Transverse colon (tissue), 1 donor: ENCODE data around the gene DPH7.

Experiments used
- EP300 ChIP-seq: sonication (generic); formaldehyde crosslinking; IDR thresholded peaks from one replicate; pipeline ENCODE4 v1.6.1; 2017; ENCODE audit warnings: antibody characterized with exemption, low read depth
- POLR2A ChIP-seq: fragments of 450-650 bp; IDR thresholded peaks from one replicate; pipeline ENCODE4 v1.6.1; 2016; ENCODE audit warnings: antibody characterized with exemption, mild to moderate bottlenecking, moderate library complexity

DNA sequence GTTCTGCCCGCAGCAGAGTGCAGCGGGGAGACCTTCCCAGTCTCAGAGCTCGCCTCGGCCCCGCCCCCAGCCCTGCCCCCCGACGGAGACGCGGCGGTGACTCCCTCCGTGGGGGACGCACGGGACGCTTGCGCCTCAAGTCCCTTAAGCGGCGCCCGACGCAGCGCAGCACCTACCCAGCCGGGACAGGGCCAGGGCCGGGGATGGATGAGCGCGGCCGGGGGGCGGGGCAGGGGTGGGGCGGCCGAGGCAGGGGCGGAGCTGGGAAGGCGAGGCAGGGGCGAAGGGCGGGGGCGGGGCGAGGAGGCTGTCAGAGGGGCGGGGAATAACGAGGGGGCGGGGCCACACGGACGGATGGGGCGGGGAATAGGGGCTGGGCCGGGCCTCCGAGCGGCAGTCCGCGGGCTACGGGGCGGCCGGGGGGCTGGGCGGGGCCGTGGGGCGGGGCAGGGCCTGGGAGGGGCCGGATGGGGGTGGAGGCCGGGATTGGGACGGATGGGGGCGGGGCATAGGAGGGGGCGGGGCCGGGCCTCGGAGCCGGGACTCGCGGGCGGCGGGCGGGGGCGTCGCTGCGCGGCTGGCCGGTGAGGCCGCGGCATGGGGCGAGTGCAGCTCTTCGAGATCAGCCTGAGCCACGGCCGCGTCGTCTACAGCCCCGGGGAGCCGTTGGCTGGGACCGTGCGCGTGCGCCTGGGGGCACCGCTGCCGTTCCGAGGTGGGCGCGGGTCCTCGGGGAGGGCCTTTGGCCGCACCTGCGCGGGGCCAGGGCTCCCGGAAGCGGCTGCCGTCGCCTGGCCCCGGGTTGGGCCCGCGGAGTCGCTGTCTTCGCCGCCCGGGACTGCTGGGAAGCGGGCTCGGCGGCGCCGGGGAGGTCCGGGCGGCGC, 26.6 kb upstream of the DPH7 start, which contains the start of gene ARRDC1:
- TF ChIP-seq POLR2A (peak; percentile 83), EP300 (no peak)
